ENCODE data around the gene EFHD2. TPM values are rescaled to one million over a fixed set of nuclear protein-coding genes. Genes with fewer than 3 reads are reported as not detected.

The EFHD2 gene
- total RNA-seq, 2 experiments from 2014 or later = 67.6 to 69.5 TPM

DNA sequence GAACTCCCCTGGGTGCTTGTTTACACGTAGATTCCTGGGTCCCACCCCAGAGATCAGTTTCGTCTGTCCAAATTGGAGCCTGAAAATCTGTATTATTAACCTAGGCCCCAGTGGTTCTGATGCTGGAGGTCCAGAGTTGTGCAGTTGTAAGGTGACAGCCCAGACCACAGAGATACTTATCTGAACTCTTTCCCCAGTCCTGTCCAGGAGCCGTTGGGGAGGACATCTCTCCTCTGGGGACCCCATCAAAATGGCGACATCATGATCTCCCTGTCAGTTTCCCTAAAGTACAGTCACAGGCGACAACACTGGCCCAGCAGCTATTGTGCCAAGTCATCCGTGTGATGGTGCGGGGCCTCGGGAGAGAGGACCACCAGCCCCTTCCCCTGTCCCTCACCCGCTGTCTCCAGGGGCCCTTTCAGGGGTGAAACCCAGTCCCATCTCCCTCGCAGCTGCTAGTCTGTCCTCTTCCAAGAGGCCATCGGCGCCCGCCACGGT lies 749 bp upstream of the EFHD2 start:
- Mint-ChIP-seq H3K27ac (no peak overlapping the region), H3K9me3 (no peaks in the 10 kb centered on the region), H3K27me3 (peaks cover 32% of the 10 kb centered on the region), H3K4me3 (peak overlapping the region; percentile 64), H3K36me3 (ENCODE audit: low read depth) (peaks cover 12% of the 10 kb centered on the region), H3K4me1 (peaks cover 32% of the 10 kb centered on the region)
- ChIA-PET CTCF (interaction anchor here (1.2 kb wide), 1 partner anchor 15 kb away, joined by 3 read pairs; no protein-coding TSS in a partner anchor), POLR2A (no interaction called here)
- no peak for DNase-seq

DNA sequence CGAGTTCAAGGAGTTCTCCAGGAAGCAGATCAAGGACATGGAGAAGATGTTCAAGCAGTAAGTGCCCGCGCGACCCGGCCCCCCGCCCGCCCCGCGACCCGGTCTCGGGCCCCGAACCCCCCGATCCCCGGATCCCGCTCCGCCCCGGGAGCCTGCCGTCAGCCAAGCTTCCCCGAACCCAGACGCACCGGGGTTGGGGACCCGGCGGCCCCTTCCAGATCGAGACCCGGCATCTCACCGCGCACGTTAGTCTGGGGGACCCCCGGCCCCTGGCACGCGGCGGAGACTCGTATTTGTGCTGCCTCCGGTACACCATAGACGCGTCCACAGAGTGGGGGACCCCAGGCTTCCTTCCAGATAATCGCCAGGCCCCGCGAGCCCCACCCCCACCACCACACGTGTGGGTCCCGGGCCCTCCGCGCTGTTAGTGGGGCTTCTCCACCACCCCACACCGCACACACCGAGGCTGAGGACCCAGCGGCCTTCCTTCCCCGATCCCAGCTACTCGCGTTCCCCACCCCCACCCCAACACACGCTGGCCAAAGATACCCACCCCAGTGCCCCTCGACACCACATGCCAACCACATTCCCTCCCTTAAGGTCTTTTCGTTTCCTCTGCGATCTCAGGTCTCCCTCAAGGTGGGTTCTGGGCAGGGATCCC lies 665 bp downstream of the EFHD2 start:
- ChIA-PET CTCF (interaction anchor here (0.5 to 1.7 kb wide), 5 partner anchors 9 to 868 kb away, joined by 3 to 6 read pairs (median 4); no protein-coding TSS in a partner anchor), POLR2A (interaction anchor here (0.5 kb wide), 1 partner anchor 320 kb away, joined by 3 read pairs; no protein-coding TSS in a partner anchor)
- peaks cover 30% of the 10 kb centered on the region for H3K27me3 Mint-ChIP-seq
- H3K4me3 Mint-ChIP-seq = peak overlapping the region; percentile 90
- H3K27ac Mint-ChIP-seq = peak overlapping the region; percentile 87
- H3K36me3 Mint-ChIP-seq (ENCODE audit: low read depth) = peaks cover 24% of the 10 kb centered on the region
- H3K9me3 Mint-ChIP-seq = no peaks in the 10 kb centered on the region
- peaks cover 46% of the 10 kb centered on the region for H3K4me1 Mint-ChIP-seq
- peak; percentile 23 for DNase-seq

DNA sequence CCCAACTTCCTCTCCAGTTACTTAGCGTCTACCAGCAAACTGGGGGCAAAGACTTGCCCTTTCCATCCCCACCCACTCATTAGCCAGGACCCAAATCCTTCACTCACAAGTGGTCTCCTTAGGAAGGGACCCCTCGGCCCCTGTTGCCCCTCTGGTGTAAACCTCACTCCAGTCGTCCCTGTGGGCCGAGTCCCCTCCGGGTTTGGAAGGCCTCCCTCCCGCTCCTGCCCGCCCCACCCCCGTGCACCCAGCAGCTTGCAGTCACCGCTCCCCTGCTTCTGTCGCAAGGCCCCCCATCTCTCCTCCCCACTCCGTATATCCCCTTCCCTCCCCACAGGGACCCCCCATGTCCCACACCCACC lies 1.2 kb downstream of the EFHD2 start:
- Mint-ChIP-seq H3K9me3 (no peaks in the 10 kb centered on the region), H3K27me3 (peaks cover 28% of the 10 kb centered on the region), H3K36me3 (ENCODE audit: low read depth) (peaks cover 24% of the 10 kb centered on the region), H3K4me3 (peak overlapping the region; percentile 90), H3K4me1 (peaks cover 51% of the 10 kb centered on the region), H3K27ac (peak overlapping the region; percentile 87)
- CTCF ChIA-PET = interaction anchor here (0.5 to 2.1 kb wide), 5 partner anchors 9 to 867 kb away, joined by 3 to 8 read pairs (median 4); no protein-coding TSS in a partner anchor
- DNase-seq = no peak
- POLR2A ChIA-PET = no interaction called here

DNA sequence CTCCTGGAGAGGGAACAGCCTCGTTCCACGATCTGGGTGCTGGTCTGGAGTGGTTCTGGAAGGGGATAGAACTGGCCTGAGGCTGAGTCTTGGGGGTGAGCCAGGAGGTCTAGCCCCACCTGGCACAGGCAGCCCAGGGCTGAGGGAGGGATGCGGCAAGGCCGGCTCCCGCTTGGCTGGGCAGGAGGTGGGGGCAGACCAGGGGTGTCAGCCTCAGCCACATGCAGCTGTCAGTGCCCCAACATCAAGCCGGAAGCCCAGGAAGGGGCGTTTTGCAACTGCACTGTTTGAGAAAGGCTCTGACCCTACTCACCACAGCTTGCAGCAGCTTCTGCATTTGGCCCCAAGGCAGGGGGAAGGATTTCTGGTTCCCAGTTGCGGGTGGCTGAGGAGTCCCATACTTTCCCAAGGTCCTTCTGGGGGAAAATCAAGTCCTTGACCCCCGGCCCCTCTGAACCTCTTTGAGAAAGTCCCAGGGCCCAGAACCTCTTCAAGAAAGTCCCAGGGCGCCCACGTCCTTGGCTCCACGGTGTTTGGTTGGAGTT lies 2.0 kb downstream of the EFHD2 start:
- no peaks in the 10 kb centered on the region for H3K9me3 Mint-ChIP-seq
- peak overlapping the region; percentile 90 for H3K4me3 Mint-ChIP-seq
- peak; percentile 46 for DNase-seq
- peaks cover 27% of the 10 kb centered on the region for H3K36me3 Mint-ChIP-seq (ENCODE audit: low read depth)
- ChIA-PET CTCF (interaction anchor here (1.7 to 2.1 kb wide), 4 partner anchors 9 to 88 kb away, joined by 5 to 8 read pairs (median 5); no protein-coding TSS in a partner anchor), POLR2A (no interaction called here)
- peaks cover 59% of the 10 kb centered on the region for H3K4me1 Mint-ChIP-seq
- peak overlapping the region; percentile 69 for H3K27ac Mint-ChIP-seq
- H3K27me3 Mint-ChIP-seq = peaks cover 24% of the 10 kb centered on the region

DNA sequence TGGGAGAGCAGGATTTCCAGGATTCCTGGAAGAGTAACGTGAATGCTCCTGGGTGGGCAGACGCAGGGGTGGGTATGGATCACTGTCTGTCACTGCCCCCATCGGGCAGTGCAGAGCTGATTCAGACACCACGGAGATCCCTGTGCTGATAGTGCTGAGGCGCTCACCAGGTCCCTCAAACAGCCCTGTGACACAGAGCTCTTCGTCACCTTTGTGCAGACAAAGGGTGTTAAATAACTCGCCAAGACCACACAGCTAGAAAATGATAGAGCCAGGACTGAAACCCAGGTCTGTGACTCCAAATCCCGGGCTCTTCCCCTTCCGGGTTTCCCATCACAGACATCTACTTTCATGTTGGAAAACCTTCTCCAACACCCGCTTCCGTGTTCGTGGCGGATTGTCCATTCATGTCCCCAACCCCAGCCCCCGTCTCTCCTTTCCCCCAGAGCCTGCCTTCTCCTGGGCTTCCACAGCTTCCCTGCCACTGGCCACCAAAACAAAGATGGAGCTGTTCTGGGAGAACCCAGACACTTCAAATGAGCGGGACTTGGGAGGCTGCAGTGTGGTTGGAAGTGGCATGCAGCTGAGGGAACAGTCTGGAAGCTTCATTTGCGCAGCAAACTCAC lies 2.6 kb downstream of the EFHD2 start:
- ChIA-PET POLR2A (no interaction called here), CTCF (interaction anchor here (0.9 to 2.1 kb wide), 6 partner anchors 9 to 260 kb away, joined by 3 to 8 read pairs (median 5); no protein-coding TSS in a partner anchor)
- Mint-ChIP-seq H3K27ac (peak overlapping the region; percentile 41), H3K36me3 (ENCODE audit: low read depth) (peaks cover 28% of the 10 kb centered on the region), H3K27me3 (peaks cover 18% of the 10 kb centered on the region), H3K4me3 (peak overlapping the region; percentile 90), H3K4me1 (peaks cover 65% of the 10 kb centered on the region), H3K9me3 (no peaks in the 10 kb centered on the region)
- DNase-seq = peak; percentile 23

DNA sequence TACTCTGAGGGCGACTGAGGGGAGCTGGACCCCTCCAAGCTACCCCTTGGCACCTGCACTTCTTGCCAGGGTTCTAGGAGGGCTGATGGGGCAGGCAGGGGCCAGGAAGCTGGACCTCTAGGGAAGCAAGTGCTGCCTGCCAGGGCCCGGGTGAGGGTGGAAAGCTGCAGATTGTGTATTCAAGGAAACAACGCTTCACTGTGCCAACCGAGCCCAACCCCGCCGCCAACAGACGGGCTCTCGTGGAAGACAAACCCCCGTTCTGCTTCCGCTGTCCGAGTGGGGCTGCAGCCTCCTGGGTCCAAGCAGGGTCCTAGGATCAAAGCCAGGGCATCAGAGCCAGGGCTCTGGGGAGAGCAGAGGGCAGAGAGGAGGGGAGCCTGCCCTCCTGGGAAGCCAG lies 3.2 kb downstream of the EFHD2 start:
- Mint-ChIP-seq H3K27me3 (peaks cover 12% of the 10 kb centered on the region), H3K4me3 (no peak overlapping the region), H3K4me1 (peaks cover 70% of the 10 kb centered on the region), H3K36me3 (ENCODE audit: low read depth) (peaks cover 28% of the 10 kb centered on the region), H3K27ac (no peak overlapping the region), H3K9me3 (no peaks in the 10 kb centered on the region)
- POLR2A ChIA-PET = no interaction called here
- CTCF ChIA-PET = interaction anchor here (0.9 to 2.1 kb wide), 5 partner anchors 8 to 260 kb away, joined by 3 to 8 read pairs (median 5); no protein-coding TSS in a partner anchor
- DNase-seq = no peak

DNA sequence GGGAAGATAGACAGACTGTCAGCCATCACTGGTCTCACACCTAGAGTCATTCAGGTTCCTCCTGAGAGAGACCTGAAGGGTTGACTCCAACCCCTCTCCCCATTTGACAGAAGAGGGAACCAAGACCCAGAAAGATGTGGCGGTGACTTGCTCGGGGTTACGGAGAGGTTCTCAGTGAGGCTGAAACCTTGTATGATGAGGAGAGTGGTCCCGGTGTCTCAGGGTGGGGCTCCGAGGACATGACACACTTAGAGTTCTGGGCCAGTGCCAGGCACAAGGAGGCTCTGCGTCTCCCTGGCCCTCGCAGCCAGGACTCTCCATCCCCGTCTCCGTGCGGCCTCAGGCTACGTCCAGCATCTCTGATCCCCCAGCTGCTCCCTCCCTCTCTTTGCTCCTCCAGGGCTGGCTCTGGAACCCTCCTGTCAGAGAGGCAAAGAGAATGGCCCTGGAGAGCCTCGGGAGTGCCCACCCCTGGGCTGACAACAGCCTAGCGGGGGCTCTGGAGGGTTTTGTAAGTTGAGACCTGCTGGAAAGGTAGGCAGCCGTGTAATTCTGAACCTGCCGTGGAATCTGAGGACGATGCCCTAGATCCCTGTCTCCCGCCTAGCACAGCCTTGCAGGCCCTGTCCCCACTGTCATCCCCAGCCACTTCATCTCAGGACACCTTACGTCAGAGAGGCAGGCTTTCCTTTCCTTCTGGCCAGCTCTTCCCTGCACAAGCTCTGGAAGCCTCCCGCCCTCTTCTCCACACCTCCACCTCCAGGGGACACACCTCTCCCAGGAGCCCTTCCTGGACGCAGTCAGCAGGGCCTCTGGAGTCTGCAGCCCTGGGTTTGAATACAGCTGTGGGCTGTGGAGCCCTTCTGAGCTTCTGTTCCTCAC lies 4.1 kb downstream of the EFHD2 start:
- peaks cover 30% of the 10 kb centered on the region for H3K36me3 Mint-ChIP-seq (ENCODE audit: low read depth)

DNA sequence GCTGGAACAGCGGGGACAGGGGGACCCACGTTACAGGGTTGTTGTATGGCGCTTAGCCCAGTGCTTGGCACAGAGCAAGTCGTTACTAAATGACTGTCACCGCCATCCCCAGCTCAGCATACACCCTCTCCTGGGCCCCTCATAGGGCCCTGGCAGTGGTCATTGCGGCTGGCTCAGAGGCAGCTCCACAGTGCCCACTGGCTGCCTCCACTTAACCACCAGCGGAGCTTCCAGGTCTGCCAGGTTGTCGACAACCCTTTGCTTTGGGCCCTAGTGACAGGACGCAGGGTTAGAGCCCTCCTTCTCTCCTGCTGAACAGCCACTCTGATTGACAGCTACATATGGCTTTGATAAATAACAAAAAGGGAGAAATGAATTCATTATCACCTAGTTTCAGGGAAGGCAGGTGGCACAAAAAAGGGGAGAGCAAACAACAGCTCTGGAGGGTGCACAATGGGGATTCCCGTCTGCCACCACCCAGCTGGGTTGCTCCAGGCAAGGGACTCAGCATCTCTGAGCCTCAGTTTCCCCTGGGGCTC lies 4.8 kb downstream of the EFHD2 start:
- H3K27ac Mint-ChIP-seq = no peak overlapping the region
- H3K36me3 Mint-ChIP-seq (ENCODE audit: low read depth) = peaks cover 30% of the 10 kb centered on the region
- no peaks in the 10 kb centered on the region for H3K9me3 Mint-ChIP-seq
- DNase-seq = no peak
- H3K27me3 Mint-ChIP-seq = no peaks in the 10 kb centered on the region
- peaks cover 71% of the 10 kb centered on the region for H3K4me1 Mint-ChIP-seq
- ChIA-PET CTCF (interaction anchor here (0.6 to 1.1 kb wide), 4 partner anchors 9 to 185 kb away, joined by 3 to 4 read pairs (median 3); no protein-coding TSS in a partner anchor), POLR2A (no interaction called here)
- H3K4me3 Mint-ChIP-seq = no peak overlapping the region

More for the DNA sequence above, 4.1 kb downstream of the EFHD2 start:
- ChIA-PET CTCF (interaction anchor here (0.7 to 1.1 kb wide), 3 partner anchors 8 to 72 kb away, joined by 3 read pairs; no protein-coding TSS in a partner anchor), POLR2A (no interaction called here)
- peaks cover 5% of the 10 kb centered on the region for H3K27me3 Mint-ChIP-seq
- no peaks in the 10 kb centered on the region for H3K9me3 Mint-ChIP-seq
- peak overlapping the region; percentile 36 for H3K27ac Mint-ChIP-seq
- no peak overlapping the region for H3K4me3 Mint-ChIP-seq
- no peak for DNase-seq
- peaks cover 75% of the 10 kb centered on the region for H3K4me1 Mint-ChIP-seq

DNA sequence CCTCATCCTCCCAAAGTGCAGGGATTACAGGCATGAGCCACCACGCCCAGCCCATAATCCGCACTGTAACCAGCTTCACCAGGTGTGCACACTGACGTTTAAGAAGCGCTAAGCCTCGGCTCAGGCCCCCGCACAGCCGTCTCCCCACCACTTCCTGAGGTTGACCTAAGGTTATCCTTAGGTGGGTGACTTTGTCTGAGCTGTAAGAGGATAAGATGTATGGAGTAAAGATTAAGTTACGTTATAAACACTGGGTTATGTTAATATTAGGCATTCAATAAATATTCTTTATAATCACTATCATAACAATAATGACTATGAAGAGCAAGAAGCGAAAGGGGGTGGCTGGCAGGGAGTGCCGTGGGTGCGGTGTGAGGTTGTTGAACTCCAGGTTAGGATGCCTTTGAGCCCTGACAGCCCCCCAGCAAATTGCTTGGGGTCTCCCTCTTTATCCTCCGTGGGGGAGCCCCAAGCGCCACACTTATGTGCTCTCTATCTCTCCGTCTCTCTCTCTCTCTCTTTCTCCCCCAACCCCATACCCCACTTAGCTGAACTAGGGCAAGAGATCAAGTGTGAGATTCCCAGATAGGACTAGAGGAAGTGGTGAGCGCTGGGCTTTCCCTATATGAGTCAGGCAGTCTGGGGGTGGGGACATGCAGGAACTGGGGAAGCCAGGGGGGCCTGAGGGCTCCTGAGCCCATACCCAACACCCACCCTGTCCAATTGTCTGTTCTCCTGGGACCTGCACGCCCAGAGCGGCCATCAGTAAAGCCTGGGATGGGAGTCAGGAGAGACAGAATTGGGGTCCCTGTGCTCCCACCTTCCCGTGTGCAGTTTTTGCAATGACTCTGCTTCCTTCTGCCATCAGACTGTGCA lies 7.6 kb downstream of the EFHD2 start:
- peak overlapping the region; percentile 76 for H3K27ac Mint-ChIP-seq
- H3K27me3 Mint-ChIP-seq = no peaks in the 10 kb centered on the region
- POLR2A ChIA-PET = interaction anchor here (0.5 kb wide), 1 partner anchor 104 kb away, joined by 3 read pairs; no protein-coding TSS in a partner anchor
- peaks cover 58% of the 10 kb centered on the region for H3K4me1 Mint-ChIP-seq
- peak overlapping the region; percentile 13 for H3K4me3 Mint-ChIP-seq
- CTCF ChIA-PET = interaction anchor here (0.6 to 1.0 kb wide), 5 partner anchors 11 to 169 kb away, joined by 3 read pairs; no protein-coding TSS in a partner anchor
- DNase-seq = peak; percentile 43
- peaks cover 35% of the 10 kb centered on the region for H3K36me3 Mint-ChIP-seq (ENCODE audit: low read depth)
- H3K9me3 Mint-ChIP-seq = no peaks in the 10 kb centered on the region

DNA sequence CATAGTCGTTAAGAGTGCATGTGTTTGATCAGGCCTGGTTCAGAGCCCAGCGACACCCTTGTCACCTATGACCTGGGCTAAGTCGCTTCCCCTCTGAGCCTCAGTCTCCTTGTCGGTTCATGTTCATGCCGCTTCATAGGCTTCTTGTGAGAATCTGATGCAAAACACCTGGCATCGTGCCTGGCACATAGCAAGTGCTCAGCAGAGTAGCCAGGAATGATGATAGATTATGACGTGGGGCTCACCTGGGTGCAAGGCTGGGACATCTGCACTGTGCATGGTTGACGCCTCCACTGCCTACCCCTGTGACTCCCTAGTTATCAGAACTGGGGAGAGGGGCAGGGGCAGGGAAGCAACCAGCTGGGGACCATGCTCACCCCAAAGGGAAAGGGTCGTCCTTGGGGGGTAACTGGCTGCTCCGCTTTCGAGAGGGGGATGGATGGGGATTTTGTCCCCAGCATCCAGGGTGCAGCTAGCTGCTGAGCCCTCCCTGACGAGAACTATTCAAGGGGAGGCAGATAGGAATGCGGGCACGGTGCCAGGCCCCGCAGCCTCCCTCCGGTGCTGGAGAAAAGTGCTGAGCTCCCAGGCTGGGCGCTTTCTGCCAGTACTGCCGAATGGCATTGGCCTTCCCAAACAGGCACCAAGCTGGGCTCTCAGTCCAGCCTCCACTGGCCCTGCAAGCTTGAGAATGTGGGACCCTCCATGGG lies 9.3 kb downstream of the EFHD2 start:
- H3K4me1 Mint-ChIP-seq = peaks cover 48% of the 10 kb centered on the region
- ChIA-PET POLR2A (no interaction called here), CTCF (interaction anchor here (1.4 to 1.7 kb wide), 3 partner anchors 13 to 81 kb away, joined by 3 to 4 read pairs (median 3); no protein-coding TSS in a partner anchor)

More for the DNA sequence above, 9.3 kb downstream of the EFHD2 start:
- Mint-ChIP-seq H3K9me3 (no peaks in the 10 kb centered on the region), H3K27ac (no peak overlapping the region), H3K4me3 (no peak overlapping the region), H3K27me3 (no peaks in the 10 kb centered on the region), H3K36me3 (ENCODE audit: low read depth) (peaks cover 31% of the 10 kb centered on the region)
- DNase-seq = no peak
